HG03135 (cell line): ENCODE measurements around the gene STAT5A.

Source experiments
- ATAC-seq: cut with Tn5 transposase; IDR thresholded peaks from one replicate; pipeline ENCODE4 v1.9.1; 2021; ENCODE audit warnings: mild to moderate bottlenecking, moderate library complexity; ENCODE audit not compliant: unreplicated experiment

Gene STAT5A

GRCh38 chr17:42322382-42323267 is 34.3 kb downstream of the STAT5A start:
- peak; percentile 73 for ATAC-seq

DNA sequence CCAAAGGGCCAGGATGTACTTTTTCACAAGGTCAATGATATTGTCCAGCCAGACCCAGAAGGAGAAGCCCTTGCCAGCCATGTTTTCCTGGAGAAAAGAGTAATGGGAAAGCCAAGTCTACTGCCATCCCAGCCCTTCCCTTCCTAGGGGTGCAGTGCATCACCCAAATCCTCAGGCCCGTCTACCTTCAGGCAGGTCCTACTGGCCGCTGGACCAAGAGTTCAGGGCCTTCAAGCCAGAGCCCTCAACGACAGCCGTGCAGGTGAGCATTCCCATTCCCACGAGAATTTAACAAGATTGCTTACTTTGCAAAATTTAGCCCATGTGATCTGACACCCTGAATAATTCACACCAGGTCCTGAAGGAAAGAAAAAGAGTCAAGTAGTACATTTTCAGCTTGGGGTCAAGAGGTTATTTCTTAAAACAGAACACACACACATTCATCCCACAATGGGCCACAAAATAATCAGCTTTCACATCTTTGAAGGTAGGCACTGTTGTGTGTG is 35.0 kb downstream of the STAT5A start:
- no peak for ATAC-seq

- no peak for ATAC-seq
Observed at GRCh38 chr17:42325026-42325425, 36.7 kb downstream of the STAT5A start.

GRCh38 chr17:42329025-42329976 is 41.0 kb downstream of the STAT5A start:
- ATAC-seq: no peak

- no peak for ATAC-seq
Observed at GRCh38 chr17:42333053-42333452, 44.8 kb downstream of the STAT5A start.

GRCh38 chr17:42334677-42335076 is 46.4 kb downstream of the STAT5A start:
- ATAC-seq: no peak

DNA sequence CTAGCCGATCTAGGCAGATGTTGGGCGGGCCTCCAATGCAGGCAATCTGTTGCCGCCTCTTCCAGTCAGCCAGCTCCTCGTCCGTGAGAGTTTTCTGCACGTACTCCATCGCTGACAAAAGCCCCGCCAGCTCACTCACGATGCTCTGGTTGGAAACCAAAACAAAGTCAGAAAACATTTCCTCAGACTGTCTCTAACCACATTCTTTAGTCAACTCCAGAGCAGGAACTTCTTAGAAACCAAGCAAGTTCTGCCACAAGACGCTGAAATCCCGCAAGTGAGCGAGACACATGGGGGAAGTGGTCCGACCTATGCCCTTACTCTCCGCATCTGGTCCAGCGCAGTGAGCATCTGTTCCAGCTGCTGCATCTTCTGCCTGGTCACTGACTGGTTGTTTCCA is 49.1 kb downstream of the STAT5A start:
- ATAC-seq: no peak

GRCh38 chr17:42338427-42338985 is 50.2 kb downstream of the STAT5A start:
- ATAC-seq: no peak

DNA sequence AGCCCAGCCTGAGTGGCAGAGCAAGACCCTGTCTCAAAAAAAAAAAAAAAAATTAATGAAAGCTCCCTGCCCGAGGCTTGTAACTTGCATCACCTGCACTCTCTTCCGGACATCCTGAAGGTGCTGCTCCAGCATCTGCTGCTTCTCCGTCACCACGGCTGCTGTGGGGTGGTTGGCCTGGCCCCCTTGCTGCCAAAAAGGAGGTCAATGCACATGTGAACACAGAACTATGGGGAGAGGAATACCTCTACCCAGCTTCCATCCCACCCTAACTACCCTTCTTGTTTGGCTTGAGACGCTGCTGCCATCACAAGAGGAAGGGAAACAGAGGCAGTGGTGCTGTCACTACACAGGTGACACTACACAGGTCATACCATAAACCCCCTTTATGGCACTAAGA is 50.9 kb downstream of the STAT5A start:
- no peak for ATAC-seq

DNA sequence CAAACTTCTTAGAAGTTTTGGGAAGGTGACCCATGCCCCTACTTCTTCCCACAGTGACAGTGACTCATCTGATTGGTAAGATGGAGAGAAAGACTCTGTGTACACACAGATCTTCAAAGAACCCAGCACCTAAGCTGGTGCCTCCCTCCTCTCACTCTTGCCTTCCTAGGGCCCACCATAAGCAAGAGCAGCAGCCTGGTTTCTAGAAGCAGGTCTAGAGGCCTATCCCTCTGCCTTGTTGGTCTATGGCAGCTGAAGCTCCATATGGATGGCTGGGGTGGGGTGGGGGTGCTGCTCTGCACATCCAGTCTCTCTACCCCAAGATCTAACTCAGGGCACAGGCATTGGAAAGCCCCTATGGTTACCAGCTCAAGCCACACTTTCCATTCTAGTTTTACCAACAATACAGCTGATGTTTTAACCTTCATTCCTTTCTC is 52.4 kb downstream of the STAT5A start:
- ATAC-seq: no peak

- ATAC-seq: no peak
Observed at GRCh38 chr17:42341568-42341967, 53.3 kb downstream of the STAT5A start.

GRCh38 chr17:42342242-42343008 is 54.1 kb downstream of the STAT5A start:
- ATAC-seq: no peak

DNA sequence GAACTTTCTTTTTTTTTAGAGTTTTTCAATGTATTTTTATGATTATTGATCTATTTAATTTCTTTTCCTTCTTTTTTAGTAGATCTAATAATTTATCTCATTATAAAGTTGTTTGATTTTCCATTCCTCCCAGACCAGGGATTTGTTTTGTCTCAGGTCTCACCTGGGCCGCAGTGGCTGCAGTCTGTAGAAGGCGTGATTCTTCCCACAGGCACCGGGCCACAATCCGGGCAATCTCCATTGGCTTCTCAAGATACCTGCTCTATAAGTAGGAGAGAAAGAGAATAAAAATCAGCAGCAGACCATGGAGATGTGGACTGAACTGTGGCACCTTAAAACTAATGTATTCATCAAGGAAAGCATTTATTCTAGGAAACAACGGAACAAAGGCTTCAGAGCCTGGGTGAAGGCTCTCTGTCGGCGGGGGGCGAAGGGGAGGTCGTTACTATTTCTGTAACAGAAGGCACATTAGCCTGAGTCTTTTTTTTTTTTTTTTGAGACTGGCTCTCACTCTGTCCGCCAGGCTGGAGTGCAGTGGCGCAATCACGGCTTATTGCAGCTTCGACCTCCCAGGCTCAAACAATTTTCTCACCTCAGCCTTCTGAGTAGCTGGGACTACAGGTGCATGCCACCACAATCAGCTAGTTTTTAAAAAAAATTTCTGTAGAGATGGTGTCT is 57.2 kb downstream of the STAT5A start:
- ATAC-seq: no peak

DNA sequence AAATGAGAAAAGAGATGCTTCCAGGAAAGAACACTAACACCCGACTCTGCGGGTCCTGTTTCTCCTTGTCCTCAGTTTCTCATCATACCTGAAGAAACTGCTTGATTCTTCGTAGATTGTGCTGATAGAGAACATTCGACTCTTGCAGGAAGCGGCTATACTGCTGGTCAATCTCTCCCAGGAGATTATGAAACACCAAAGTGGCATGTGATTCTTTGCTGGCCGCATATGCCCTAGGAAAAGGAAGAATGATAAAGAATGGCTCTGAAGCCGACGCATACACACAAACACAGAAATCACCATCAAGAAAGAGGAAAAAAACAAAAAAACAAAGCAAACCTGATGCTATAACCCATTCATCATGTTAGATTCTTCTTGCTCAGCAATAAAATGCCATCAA is 58.2 kb downstream of the STAT5A start:
- no peak for ATAC-seq

DNA sequence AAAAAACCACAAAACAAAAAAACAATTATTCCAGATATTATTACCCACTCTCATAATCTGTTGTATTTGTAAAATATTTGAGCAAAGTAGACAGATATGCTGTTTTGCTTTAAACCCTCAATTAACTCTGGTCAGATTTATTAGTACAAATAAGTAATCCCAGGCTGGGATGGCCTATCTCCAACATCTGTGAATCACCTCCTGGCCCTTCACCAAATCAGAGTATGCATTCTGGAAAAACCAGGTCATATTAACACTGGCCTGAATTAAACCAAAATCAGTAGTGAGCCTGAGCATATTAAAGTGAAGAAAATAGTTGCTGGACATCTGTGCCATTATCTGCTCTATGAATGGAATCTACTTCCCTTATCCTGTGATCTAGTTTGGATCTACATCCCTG is 58.9 kb downstream of the STAT5A start:
- ATAC-seq: no peak

DNA sequence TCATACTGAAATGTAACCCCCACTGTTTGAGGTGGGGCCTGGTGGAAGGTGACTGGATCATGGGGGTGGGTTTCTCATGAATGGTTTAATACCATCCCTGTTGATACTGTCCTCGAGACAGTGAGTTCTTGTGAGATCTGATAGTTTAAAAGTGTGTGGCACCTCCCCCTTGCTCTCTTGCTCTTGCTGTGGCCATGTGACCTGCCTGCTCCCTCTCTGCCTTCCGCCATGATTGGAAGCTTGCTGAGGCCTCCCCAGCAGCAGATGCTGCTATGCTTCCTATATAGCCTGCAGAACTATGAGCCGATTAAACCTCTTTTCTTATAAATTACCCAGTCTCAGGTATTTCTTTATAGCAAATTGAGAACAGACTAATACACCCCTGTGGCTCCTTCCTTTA is 59.3 kb downstream of the STAT5A start:
- no peak for ATAC-seq

- ATAC-seq: no peak
Observed at GRCh38 chr17:42348104-42348503, 59.8 kb downstream of the STAT5A start.

DNA sequence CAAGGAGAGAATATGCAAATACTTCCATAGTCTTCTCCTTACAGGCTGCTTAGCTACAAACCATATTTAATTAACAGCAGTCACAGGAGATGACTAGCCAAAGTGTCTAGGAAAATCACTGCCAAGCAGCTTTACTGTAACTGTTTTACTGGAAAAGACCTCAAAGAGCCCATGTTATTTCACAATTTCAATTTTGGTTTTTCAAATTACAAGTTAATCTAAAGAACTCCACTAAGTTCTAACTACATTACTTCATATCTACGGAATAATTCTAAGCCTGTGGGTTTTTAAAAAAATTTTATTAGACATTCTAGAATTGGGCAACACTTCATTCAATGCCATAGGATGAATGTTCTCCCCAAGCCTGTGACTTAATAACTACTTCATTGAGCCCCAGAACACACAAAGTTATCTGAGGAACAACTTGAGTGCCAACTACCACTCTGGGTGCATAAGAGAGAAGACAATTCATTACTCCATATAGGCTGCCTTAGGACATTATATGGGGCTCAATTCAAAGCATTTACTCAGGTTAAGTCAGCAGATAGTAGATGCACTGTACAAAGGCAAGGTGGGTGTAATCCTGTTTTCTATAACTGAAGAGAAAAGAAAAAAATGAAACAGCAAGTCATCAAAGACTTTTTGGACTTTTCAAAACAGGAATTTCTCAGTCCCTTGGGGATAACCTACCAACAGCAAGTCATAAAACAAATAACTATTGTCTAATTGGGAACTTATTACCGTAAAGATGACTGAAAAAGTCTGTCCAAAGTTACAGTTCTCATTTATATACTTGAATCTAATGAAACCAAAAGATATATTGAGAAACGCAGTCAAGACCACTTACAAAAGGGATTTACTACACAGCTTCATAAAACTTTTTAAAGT is 66.9 kb downstream of the STAT5A start:
- ATAC-seq: no peak

DNA sequence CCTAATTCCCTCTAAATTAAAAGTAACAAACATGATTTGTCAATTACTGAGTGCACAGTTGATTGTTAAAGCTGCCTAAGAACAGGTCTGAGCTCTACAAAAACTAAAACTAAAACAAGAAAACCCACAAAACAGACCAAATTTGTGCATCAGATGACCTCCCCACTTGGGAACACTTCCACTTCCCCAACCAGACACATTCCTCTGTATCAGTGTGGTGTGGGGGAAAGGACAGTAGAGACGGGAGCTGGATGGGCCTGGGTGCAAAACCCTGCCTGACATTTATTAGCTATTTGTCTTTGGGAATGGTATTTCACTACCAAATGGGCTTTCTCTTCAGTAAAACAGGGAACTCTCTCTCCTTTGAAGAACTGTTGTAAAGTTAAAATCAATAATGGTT is 70.1 kb downstream of the STAT5A start:
- ATAC-seq: no peak
